ENCODE data around the gene FAF1. TPM values are rescaled to one million over a fixed set of nuclear protein-coding genes. Genes with fewer than 3 reads are reported as not detected.
A peak's percentile ranks its signal among the peaks of the same experiment; 100 is the strongest.
"Not testable (repeated sequence)": the region's sequence is repeated elsewhere in the genome, so short reads cannot be mapped to it uniquely, and the experiment has no call there.

The FAF1 gene
- total RNA-seq, 1 donor from 2014 or later: 82.6 TPM

GRCh38 chr1:50542362-50542761 lies 417.7 kb downstream of the FAF1 start:
- DNase-seq: no peak

GRCh38 chr1:50538476-50538875 lies 421.6 kb downstream of the FAF1 start:
- no peak for DNase-seq

- DNase-seq: no peak
These were observed 428.5 kb downstream of the FAF1 start for GRCh38 chr1:50531601-50532000.

GRCh38 chr1:50531027-50531426 lies 429.0 kb downstream of the FAF1 start:
- DNase-seq: no peak

- DNase-seq: no peak
These were observed 430.6 kb downstream of the FAF1 start for GRCh38 chr1:50529510-50529909.

- not testable (repeated sequence) for DNase-seq
These were observed 432.1 kb downstream of the FAF1 start for GRCh38 chr1:50527987-50528320.

- no peak for DNase-seq
These were observed 432.6 kb downstream of the FAF1 start for GRCh38 chr1:50527249-50527986.

- no peak for DNase-seq
These were observed 433.6 kb downstream of the FAF1 start for GRCh38 chr1:50526431-50526830.

- DNase-seq: no peak
These were observed 436.5 kb downstream of the FAF1 start for GRCh38 chr1:50523548-50523947.

GRCh38 chr1:50522691-50523342 lies 437.2 kb downstream of the FAF1 start:
- DNase-seq: no peak

- DNase-seq: peak; percentile 18
These were observed 438.4 kb downstream of the FAF1 start for GRCh38 chr1:50521703-50522102.

GRCh38 chr1:50517488-50517887 lies 442.6 kb downstream of the FAF1 start:
- DNase-seq: no peak

GRCh38 chr1:50516056-50516455 lies 444.0 kb downstream of the FAF1 start:
- no peak for DNase-seq

GRCh38 chr1:50508040-50508586 lies 452.0 kb downstream of the FAF1 start:
- DNase-seq: no peak

- DNase-seq: no peak
These were observed 454.6 kb downstream of the FAF1 start for GRCh38 chr1:50505427-50505826.

GRCh38 chr1:50503515-50503914 lies 456.6 kb downstream of the FAF1 start:
- DNase-seq: no peak

GRCh38 chr1:50502147-50502546 lies 457.9 kb downstream of the FAF1 start:
- no peak for DNase-seq

GRCh38 chr1:50497007-50497406 lies 463.1 kb downstream of the FAF1 start:
- DNase-seq: no peak

- no peak for DNase-seq
These were observed 466.4 kb downstream of the FAF1 start for GRCh38 chr1:50493710-50494109.

GRCh38 chr1:50492142-50492541 lies 467.9 kb downstream of the FAF1 start:
- no peak for DNase-seq

- no peak for DNase-seq
These were observed 468.9 kb downstream of the FAF1 start for GRCh38 chr1:50491142-50491541.

- no peak for DNase-seq
These were observed 469.4 kb downstream of the FAF1 start for GRCh38 chr1:50490640-50491039.

GRCh38 chr1:50488876-50489275 lies 471.2 kb downstream of the FAF1 start:
- DNase-seq: no peak

- no peak for DNase-seq
These were observed 471.7 kb downstream of the FAF1 start for GRCh38 chr1:50488356-50488755.
